HepG2 (cell line): ENCODE data around the gene VEZF1. TPM values are rescaled to one million over a fixed set of nuclear protein-coding genes. Genes with fewer than 3 reads are reported as not detected.
A peak's percentile ranks its signal among the peaks of the same experiment; 100 is the strongest.

ENCODE experiments used
- CSRNP1 ChIP-seq: sonication (generic); formaldehyde crosslinking; IDR thresholded peaks from 2 replicates; pipeline ENCODE4 v1.8.1; 2023; ENCODE audit warnings: mild to moderate bottlenecking, missing genetic modification reagents
- ELF4 ChIP-seq: sonication (generic); formaldehyde crosslinking; IDR thresholded peaks from 2 replicates; pipeline ENCODE4 v1.5.0; 2020; ENCODE audit warnings: missing genetic modification reagents, mild to moderate bottlenecking, moderate library complexity, borderline replicate concordance
- ISX ChIP-seq: sonication (generic); formaldehyde crosslinking; conservative IDR thresholded peaks from 2 replicates; pipeline ENCODE4 v1.5.0; 2020; ENCODE audit warnings: missing genetic modification reagents
- MAFG ChIP-seq: sonication (generic); formaldehyde crosslinking; IDR thresholded peaks from 2 replicates; pipeline ENCODE4 v1.5.1; 2020; ENCODE audit warnings: mild to moderate bottlenecking, missing genetic modification reagents
- PPARG ChIP-seq: conservative IDR thresholded peaks from 2 replicates; pipeline ENCODE4 v1.6.1; 2016; ENCODE audit warnings: missing biosample characterization, missing genetic modification reagents
- REPIN1 ChIP-seq: sonication (generic); formaldehyde crosslinking; IDR thresholded peaks from 2 replicates; pipeline ENCODE4 v1.8.0; 2022; ENCODE audit warnings: missing genetic modification reagents, low read depth, mild to moderate bottlenecking, borderline replicate concordance
- RFX1 ChIP-seq: fragments of 450-650 bp; IDR thresholded peaks from 2 replicates; pipeline ENCODE4 v1.6.1; 2017
- TRAFD1 ChIP-seq: sonication (generic); formaldehyde crosslinking; IDR thresholded peaks from 2 replicates; pipeline ENCODE4 v1.5.1; 2020; ENCODE audit warnings: missing genetic modification reagents, mild to moderate bottlenecking, borderline replicate concordance
- ZBTB3 ChIP-seq: sonication (generic); formaldehyde crosslinking; IDR thresholded peaks from 2 replicates; pipeline ENCODE4 v1.4.0; 2020; ENCODE audit warnings: low read depth, mild to moderate bottlenecking, moderate library complexity, missing genetic modification reagents, borderline replicate concordance
- ZHX2 ChIP-seq, 2 experiments: sonication (generic) in 1 of 2; formaldehyde crosslinking in 1 of 2; IDR thresholded peaks; 2 replicates each; pipeline versions ENCODE4 v1.6.1 to v1.9.0; 2014 to 2022; ENCODE audit warnings: antibody characterized with exemption in 1 of 2, borderline replicate concordance in 1 of 2, inconsistent platforms in 1 of 2, low read depth in 1 of 2, missing genetic modification reagents in 1 of 2
- ZNF230 ChIP-seq: sonication (generic); formaldehyde crosslinking; IDR thresholded peaks from 2 replicates; pipeline ENCODE4 v1.4.0; 2020; ENCODE audit warnings: mild to moderate bottlenecking, missing genetic modification reagents
- ZNF503 ChIP-seq: sonication (generic); formaldehyde crosslinking; IDR thresholded peaks from 2 replicates; pipeline ENCODE4 v1.4.0; 2020; ENCODE audit warnings: missing genetic modification reagents
- ZNF547 ChIP-seq: sonication (generic); formaldehyde crosslinking; IDR thresholded peaks from 2 replicates; pipeline ENCODE4 v1.5.1; 2020; ENCODE audit warnings: mild to moderate bottlenecking, missing genetic modification reagents
- ZNF552 ChIP-seq: sonication (generic); formaldehyde crosslinking; IDR thresholded peaks from 2 replicates; pipeline ENCODE4 v1.9.0; 2022; ENCODE audit warnings: missing genetic modification reagents, mild to moderate bottlenecking, borderline replicate concordance
- ZNF691 ChIP-seq: sonication (generic); formaldehyde crosslinking; IDR thresholded peaks from 2 replicates; pipeline ENCODE4 v1.4.0; 2020; ENCODE audit warnings: missing genetic modification reagents, low read depth, mild to moderate bottlenecking, borderline replicate concordance
- ZNF772 ChIP-seq: sonication (generic); formaldehyde crosslinking; IDR thresholded peaks from 2 replicates; pipeline ENCODE4 v1.5.0; 2020; ENCODE audit warnings: mild to moderate bottlenecking, missing genetic modification reagents
- polyA plus RNA-seq, 8 experiments: library from polyadenylated mRNA; depleted of rRNA in 3 of 8; stranded (reverse) in 7 of 8; unstranded in 1 of 8; fragments of >200 nt; fragmentation: Illumina TruSeq in 4 of 8; extraction: Trizol in 4 of 8; gene quantifications; 2 replicates each; pipeline versions ENCODE4 v1.2.1 to v1.2.3, GENCODE V29; 2011 to 2016; ENCODE audit warnings: low read depth in 4 of 8, missing spikeins in 1 of 8, mixed read lengths in 1 of 8; ENCODE audit not compliant: insufficient read depth in 1 of 8
- total RNA-seq, 5 experiments: library from RNA; depleted of rRNA; stranded (reverse); fragments of >200 nt; fragmentation: Illumina TruSeq; extraction: Trizol; gene quantifications; 2 replicates each; pipeline ENCODE4 v1.2.3, GENCODE V29; 2016; ENCODE audit warnings: low read depth in 1 of 5

Gene VEZF1
- total and polyA plus RNA-seq, 2 of the 13 experiments (the other 11 are each of a cell fraction or from before 2014, with no cell fraction given): 45.9 to 49.7 TPM

- peak; percentile 90 for TF ChIP-seq ZHX2 (IDR thresholded peaks at IDR 0.05; ENCODE audit: low read depth)
- no peak for TF ChIP-seq ZHX2 (CRISPR knock-in tag; IDR thresholded peaks at IDR 0.05; ENCODE audit: borderline replicate concordance)
- TF ChIP-seq CSRNP1 (CRISPR knock-in tag): no peak
- no peak for TF ChIP-seq RFX1
- no peak for TF ChIP-seq ZBTB3 (CRISPR knock-in tag)
- no peak for TF ChIP-seq ZNF552 (CRISPR knock-in tag)
- no peak for TF ChIP-seq ELF4 (CRISPR knock-in tag)
- no peak for TF ChIP-seq ZNF230 (CRISPR knock-in tag)
- TF ChIP-seq ZNF772 (CRISPR knock-in tag): no peak
- peak; percentile 70; the same call in 1 of the 2 replicates for TF ChIP-seq PPARG (CRISPR knock-in tag)
- TF ChIP-seq ZNF691 (CRISPR knock-in tag): no peak
- no peak for TF ChIP-seq REPIN1
- no peak for TF ChIP-seq MAFG
- TF ChIP-seq ZNF547 (CRISPR knock-in tag): no peak
- no peak for TF ChIP-seq ISX (CRISPR knock-in tag)
- no peak for TF ChIP-seq ZNF503 (CRISPR knock-in tag)
- no peak for TF ChIP-seq TRAFD1
Observed at GRCh38 chr17:57938061-57938502, 50.0 kb downstream of the VEZF1 start (continued).
